GM21423 (cell line): ENCODE measurements around the gene AKT3.

ENCODE experiments used
- ATAC-seq: cut with Tn5 transposase; IDR thresholded peaks from one replicate; pipeline ENCODE4 v1.9.1; 2021; ENCODE audit warnings: mild to moderate bottlenecking, moderate library complexity; ENCODE audit not compliant: unreplicated experiment

AKT3 gene

DNA sequence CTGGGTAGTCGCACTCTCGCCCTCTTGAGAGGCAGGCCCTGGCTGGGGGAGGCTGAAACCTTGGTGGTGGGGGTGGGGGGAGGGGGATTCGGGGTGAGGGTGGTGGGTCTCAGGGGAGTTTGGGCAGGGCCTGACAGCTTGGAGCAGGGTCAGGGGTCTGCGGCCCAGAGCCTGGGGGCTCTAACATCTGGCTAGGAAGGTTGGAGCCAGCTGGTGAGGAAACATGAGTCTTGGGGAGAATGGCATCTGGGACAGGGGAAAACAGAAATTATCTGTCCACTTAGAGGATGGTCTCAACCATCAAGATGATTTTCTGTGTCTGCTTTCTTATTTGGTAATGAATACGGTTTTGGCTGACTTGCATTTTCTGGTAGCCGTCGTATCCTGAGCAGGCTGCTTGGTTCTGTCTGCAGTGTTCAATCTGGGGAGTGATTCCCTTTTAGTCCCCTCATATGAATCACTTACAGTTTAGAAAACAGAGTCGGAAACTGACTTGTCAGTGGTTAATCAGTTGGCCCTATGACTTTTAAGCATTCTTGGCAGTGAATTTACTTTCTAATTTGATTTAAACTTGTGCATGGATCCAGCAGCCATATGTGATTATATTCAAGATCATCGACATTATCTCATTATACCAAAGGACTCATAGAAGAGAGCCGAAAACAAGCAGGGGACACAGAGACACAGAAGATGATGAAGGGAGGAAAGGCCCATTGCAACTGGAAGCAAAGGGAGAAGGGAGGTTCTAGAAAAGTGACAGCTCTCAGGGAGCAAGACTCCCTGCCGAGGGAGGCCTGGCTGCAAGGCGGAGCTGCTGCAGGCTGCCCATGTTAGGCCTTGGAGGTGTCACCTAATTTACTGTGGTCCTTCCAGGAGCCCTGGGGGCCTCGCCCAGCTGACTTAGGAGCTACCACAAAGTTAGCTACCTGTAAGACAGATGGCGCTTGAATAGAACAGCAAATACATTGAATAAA is 356.6 kb downstream of the AKT3 start:
- ATAC-seq = no peak

DNA sequence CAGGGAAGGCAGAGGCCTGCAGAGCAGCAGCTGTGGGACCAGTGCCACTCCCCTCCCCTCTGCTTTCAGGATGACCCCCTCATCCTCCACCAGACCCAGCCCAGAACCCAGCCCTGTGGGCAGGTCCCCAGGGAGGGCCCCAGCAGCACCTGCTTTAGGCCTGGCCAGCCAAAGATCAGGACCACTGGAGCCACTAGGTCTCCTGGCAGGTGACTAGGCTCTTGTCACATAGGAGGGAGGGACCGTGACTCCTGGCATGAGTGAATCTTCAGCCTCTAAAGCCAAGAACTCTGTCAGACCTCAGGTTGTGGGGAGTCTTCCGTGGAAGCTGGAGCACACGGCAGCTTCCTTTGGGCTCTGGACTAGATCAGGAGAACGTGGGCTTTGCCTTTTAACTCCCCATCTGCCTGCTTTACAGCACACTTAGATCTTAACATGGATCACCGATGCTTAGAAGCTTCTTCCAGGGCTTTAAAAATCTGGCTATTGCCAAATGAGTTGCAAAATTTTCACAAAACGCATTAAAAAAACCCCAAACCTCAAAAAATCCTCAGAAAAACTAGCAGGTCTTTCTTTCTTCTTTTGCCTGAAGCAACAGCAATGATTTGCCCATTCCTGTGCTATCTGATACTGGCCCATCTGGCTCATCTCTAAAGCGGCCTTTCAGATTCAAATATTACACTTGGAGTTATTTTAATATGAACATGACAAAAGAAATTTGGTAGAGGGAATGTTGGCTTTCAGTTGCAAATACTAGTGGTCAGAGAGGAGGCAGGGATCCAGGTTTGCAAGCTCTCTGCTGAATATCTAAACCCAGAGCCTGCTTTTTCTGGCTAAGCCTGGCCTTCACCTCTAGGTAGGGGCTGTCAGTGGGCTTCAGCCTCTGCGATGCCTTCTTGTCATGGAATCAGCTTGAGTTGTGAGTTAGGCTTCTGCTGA is 359.0 kb downstream of the AKT3 start:
- no peak for ATAC-seq

DNA sequence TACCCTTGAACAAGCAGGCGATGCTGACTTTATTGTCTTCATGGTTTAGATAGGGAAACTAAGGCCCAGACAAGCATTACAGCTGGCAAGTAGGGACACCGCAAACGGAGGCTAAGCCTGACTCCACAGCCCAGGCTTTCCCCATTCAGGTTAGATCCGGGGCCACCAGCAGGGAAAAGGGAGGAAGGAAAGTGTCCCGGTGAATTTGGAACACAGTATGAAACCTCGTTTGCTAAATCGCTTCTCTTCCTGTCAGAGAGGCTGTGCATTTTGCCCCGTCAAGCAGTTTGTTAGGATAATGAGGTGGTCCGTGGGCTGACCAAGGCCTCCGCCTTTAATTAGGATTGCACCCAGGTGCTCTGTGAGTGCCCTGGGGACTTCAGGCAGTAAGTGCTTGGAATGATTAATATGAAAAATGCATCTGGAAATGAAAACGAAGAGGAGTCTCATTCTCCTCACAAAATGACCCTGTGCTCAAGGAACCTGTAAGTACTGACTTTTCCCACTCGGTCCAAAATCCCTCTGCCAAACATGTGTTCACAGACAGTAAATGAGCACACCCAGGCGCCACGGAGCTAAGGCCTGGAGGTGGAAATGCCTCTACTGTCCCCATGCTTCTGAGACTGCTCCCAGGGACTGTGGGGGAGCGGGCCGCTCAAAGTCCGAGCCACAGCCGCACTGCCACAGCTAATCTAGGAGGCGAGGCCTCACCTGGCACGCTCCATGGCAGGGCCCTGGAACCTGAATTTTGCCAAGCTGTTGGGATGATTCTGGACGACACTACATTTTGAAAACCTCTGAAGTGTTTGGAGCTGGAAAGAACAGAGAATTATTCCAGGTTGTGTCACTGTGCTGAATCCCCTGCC is 360.1 kb downstream of the AKT3 start:
- ATAC-seq = no peak

DNA sequence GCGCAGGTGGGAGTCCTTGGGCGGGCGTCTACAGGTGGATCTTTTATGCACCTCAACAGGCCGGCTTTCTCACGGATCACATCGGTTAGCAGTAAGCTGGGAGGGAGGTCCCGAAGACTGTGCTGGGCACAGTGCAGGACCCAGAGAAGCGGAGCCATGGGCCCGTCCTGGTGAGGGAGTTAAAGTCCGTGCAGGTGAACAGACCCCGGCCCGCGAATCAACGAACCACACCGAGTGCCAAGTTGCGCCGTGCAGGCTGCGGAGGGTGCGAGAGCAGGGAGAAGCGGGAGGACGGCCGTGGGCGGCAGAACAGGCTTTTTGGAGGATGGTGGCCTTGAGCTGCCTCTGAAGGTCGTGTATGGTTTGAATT is 360.9 kb downstream of the AKT3 start:
- ATAC-seq = no peak

- no peak for ATAC-seq
Observed at GRCh38 chr1:243488459-243489157, 361.4 kb downstream of the AKT3 start.

DNA sequence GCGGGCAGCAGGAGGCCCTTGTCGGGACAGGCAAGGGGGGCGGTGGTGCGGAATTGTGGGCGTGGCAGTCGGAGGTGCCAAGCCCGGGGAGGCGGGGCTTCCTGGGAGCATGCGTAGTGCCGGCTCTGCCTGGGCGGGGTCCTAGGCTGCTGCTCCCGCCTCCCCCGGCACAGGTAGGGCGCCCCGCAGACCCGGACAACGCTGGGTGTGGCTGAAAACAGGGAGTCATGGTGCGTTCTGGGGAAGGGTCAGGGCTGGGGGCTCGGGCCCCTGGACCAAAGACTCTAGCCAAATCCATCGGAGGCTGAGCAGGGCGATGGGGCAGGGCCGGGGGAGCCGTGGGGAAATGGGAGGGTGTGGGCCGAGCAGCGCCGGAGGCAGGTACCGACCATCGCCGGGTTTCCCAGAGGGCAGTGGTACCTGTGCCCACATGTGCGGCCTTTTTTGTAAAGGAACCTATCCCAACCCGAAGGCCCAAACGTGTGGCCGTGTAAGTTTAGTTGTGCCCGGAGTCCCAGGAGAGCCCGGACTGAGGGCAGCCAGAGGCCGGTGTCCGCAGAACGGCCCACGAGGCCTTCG is 362.3 kb downstream of the AKT3 start:
- ATAC-seq = no peak

GRCh38 chr1:243487036-243487648 is 362.9 kb downstream of the AKT3 start:
- ATAC-seq = no peak

DNA sequence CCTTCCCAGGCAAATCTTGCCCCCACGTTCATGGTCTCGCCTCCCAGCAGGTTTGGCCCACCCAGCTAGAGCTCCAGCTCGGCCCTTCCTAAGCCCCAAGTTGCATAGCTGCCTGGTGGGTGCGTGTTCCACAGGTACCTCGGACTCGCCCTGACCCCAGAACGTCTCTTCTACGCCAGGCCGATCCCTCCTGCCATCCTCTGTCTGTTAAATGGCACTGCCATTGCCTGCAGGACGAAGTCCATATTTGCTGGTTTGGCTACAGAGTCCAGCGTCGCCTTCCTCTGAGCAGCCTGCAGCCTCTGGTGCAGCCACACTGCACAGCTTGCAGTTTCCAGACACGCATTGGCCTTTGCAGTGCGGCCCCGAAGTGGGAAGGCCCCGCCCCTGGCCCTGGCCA is 366.1 kb downstream of the AKT3 start:
- no peak for ATAC-seq

GRCh38 chr1:243483071-243483771 is 366.8 kb downstream of the AKT3 start:
- ATAC-seq = no peak

- no peak for ATAC-seq
Observed at GRCh38 chr1:243482141-243483022, 367.7 kb downstream of the AKT3 start.

GRCh38 chr1:243481101-243481500 is 368.9 kb downstream of the AKT3 start:
- no peak for ATAC-seq

GRCh38 chr1:243477731-243478290 is 372.2 kb downstream of the AKT3 start:
- ATAC-seq = no peak

GRCh38 chr1:243475966-243476365 is 374.1 kb downstream of the AKT3 start:
- no peak for ATAC-seq

GRCh38 chr1:243474906-243475305 is 375.1 kb downstream of the AKT3 start:
- ATAC-seq = no peak

GRCh38 chr1:243474136-243474881 is 375.7 kb downstream of the AKT3 start:
- ATAC-seq = no peak

- ATAC-seq = no peak
Observed at GRCh38 chr1:243473227-243474135, 376.6 kb downstream of the AKT3 start.
